PC-3 (cell line): ENCODE results near the gene SAP30L.

Experiments
- CTCF ChIP-seq: fragments of 300-600 bp; sonication (generic); conservative IDR thresholded peaks from 2 replicates; pipeline ENCODE4 v1.5.1; 2017; ENCODE audit warnings: antibody characterized with exemption, low read depth, mild to moderate bottlenecking, low read length
- EZH2 ChIP-seq: fragments of 300-600 bp; sonication (generic); IDR thresholded peaks from one replicate; pipeline ENCODE4 v1.6.1; 2017; ENCODE audit warnings: antibody characterized with exemption, mild to moderate bottlenecking, low read length; ENCODE audit not compliant: unreplicated experiment
- EZH2phosphoT487 ChIP-seq: fragments of 300-600 bp; sonication (generic); IDR thresholded peaks from 2 replicates; pipeline ENCODE4 v1.6.1; 2018; ENCODE audit warnings: mild to moderate bottlenecking, antibody characterized with exemption, low read length, borderline replicate concordance

- TF ChIP-seq EZH2phosphoT487 (no peak), CTCF (no peak), EZH2 (no peak)
Observed at GRCh38 chr5:154480847-154481246, 35.0 kb downstream of the SAP30L start.
